Muscle layer of duodenum (tissue), 2 donors: ENCODE measurements around the gene LSAMP.
"Not testable (repeated sequence)": the region's sequence is repeated elsewhere in the genome, so short reads cannot be mapped to it uniquely, and the experiment has no call there.

Experiments used
- H3K27ac ChIP-seq: one replicate; pipeline ENCODE4 v1.7.0; 2013; ENCODE audit warnings: mild to moderate bottlenecking, low read length
- H3K27me3 ChIP-seq: one replicate; pipeline ENCODE4 v1.7.0; 2013; ENCODE audit warnings: low read depth, mild to moderate bottlenecking, control low read depth, low read length
- H3K36me3 ChIP-seq, 2 donors: one replicate each; pipeline ENCODE4 v1.7.0; 2013; ENCODE audit warnings: low read length in 2 of 2, control low read depth in 1 of 2, mild to moderate bottlenecking in 1 of 2; ENCODE audit not compliant: insufficient read depth in 2 of 2, control insufficient read depth in 1 of 2
- H3K4me1 ChIP-seq, 2 donors: one replicate each; pipeline ENCODE4 v1.7.0; 2013; ENCODE audit warnings: low read length in 2 of 2, mild to moderate bottlenecking in 2 of 2, control low read depth in 1 of 2, moderate library complexity in 1 of 2; ENCODE audit not compliant: insufficient read depth in 2 of 2, control insufficient read depth in 1 of 2
- H3K4me3 ChIP-seq, 2 donors: one replicate each; pipeline ENCODE4 v1.7.0; 2013; ENCODE audit warnings: low read length in 2 of 2, low read depth in 1 of 2, mild to moderate bottlenecking in 1 of 2
- H3K9me3 ChIP-seq, 2 donors: one replicate each; pipeline ENCODE4 v1.7.0; 2013; ENCODE audit warnings: low read length in 2 of 2, control low read depth in 1 of 2, mild to moderate bottlenecking in 1 of 2; ENCODE audit not compliant: control insufficient read depth in 1 of 2
- donor health status: healthy.

LSAMP gene

DNA sequence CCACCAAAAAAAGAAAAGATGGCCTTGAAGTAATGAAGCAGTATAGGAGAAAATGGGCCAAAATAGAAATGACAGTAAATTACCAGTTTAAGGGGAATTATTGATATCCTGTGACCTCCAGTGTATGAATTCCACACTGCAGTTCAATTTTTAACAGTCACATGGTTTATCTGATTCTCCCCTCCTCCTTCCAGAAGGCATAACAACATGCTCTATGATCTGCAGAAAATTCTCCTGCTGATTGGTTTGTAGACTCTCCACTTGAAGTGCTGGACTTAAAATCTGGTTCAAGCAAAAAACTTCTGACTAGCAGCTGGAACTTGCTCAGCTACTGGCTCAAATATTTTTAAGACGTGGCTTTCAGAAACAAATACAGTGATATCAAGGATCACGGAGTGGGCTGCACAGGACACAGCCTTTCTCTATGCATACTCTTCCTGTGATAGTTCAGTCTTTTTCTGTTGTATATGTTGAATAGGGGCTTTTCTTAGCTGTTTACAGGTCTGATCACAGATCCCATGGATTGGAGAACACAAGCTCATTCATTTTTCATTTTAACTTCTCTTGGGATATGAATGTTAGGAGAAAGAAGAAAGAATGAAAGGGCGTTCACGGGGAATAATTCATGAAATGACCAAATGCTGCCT is 211.5 kb downstream of the LSAMP start:
- no peak overlapping the region for H3K4me3 ChIP-seq
- H3K36me3 ChIP-seq: no peaks in the 10 kb centered on the region
- H3K9me3 ChIP-seq: no peaks in the 10 kb centered on the region
- H3K4me1 ChIP-seq: peaks cover 0 to 6% of the 10 kb centered on the region in 2 donors
- no peak overlapping the region for H3K27ac ChIP-seq
- no peaks in the 10 kb centered on the region for H3K27me3 ChIP-seq

GRCh38 chr3:116230431-116231020 is 214.8 kb downstream of the LSAMP start:
- Histone ChIP-seq H3K4me1 (peaks cover 0 to 6% of the 10 kb centered on the region in 2 donors), H3K4me3 (no peak overlapping the region), H3K27me3 (no peaks in the 10 kb centered on the region), H3K36me3 (no peaks in the 10 kb centered on the region), H3K27ac (no peak overlapping the region), H3K9me3 (no peaks in the 10 kb centered on the region)

GRCh38 chr3:116226266-116226665 is 219.0 kb downstream of the LSAMP start:
- no peaks in the 10 kb centered on the region for H3K36me3 ChIP-seq
- H3K27ac ChIP-seq: no peak overlapping the region
- H3K4me3 ChIP-seq: no peak overlapping the region
- no peaks in the 10 kb centered on the region for H3K9me3 ChIP-seq
- no peaks in the 10 kb centered on the region for H3K27me3 ChIP-seq
- H3K4me1 ChIP-seq: peaks cover 0 to 6% of the 10 kb centered on the region in 2 donors

DNA sequence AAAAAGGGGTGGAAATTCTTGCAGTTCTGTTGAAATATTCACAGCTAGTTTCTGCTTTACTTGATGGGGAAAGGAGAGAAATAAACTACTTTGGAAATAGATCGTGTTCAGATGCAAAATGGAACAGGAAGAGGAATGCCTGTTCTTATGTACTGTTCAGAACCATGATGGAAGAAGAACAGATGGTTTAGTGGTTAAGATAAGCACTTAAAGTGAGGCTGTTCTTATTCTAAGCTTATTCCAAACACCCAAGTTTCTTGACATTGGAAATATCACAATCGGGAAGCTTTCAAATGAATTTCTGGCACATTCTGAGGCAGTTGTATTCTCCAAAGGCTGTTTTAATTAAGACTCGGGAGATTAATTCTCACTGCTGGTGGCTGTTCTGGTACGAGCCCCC is 228.5 kb downstream of the LSAMP start:
- H3K27me3 ChIP-seq: no peaks in the 10 kb centered on the region
- no peaks in the 10 kb centered on the region for H3K4me1 ChIP-seq
- H3K36me3 ChIP-seq: no peaks in the 10 kb centered on the region
- no peaks in the 10 kb centered on the region for H3K9me3 ChIP-seq
- no peak overlapping the region for H3K27ac ChIP-seq
- no peak overlapping the region for H3K4me3 ChIP-seq

DNA sequence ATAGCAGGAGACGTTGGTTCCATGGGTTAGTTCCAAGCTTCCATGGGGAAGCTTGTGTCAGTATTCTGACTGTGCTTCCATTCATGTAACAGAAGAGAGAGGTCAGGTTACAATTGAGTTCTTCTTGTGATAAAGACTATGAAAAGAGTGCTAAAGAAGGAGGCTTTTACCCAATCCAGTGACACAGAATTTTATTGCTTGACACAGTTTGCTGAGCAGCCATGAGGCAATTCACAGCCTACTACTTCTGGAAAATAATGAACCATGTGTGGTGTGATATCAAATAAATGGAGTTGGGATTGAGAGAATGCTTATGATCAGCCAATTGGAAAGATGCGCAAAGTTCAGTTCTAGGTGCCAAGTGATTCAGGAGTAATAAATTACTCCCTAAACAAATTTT is 233.4 kb downstream of the LSAMP start:
- no peak overlapping the region for H3K27ac ChIP-seq

DNA sequence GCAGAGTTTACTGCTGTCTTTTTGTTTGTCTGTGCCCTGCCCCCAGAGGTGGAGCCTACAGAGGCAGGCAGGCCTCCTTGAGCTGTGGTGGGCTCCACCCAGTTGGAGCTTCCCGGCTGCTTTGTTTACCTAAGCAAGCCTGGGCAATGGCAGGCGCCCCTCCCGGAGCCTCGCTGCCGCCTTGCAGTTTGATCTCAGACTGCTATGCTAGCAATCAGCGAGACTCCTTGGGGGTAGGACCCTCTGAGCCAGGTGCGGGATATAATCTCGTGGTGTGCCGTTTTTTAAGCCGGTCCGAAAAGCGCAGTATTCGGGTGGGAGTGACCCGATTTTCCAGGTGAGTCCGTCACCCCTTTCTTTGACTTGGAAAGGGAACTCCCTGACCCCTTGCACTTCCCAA is 236.5 kb downstream of the LSAMP start:
- H3K36me3 ChIP-seq, H3K9me3 ChIP-seq, H3K4me3 ChIP-seq, H3K27me3 ChIP-seq, H3K4me1 ChIP-seq, H3K27ac ChIP-seq: not testable (repeated sequence)

More for the DNA sequence above, 233.4 kb downstream of the LSAMP start:
- Histone ChIP-seq H3K27me3 (no peaks in the 10 kb centered on the region), H3K4me1 (no peaks in the 10 kb centered on the region), H3K4me3 (no peak overlapping the region), H3K36me3 (no peaks in the 10 kb centered on the region), H3K9me3 (no peaks in the 10 kb centered on the region)

GRCh38 chr3:116200956-116201690 is 244.2 kb downstream of the LSAMP start:
- Histone ChIP-seq H3K4me3 (no peak overlapping the region), H3K4me1 (no peaks in the 10 kb centered on the region), H3K36me3 (no peaks in the 10 kb centered on the region), H3K9me3 (peaks cover 0 to 3% of the 10 kb centered on the region in 2 donors), H3K27me3 (no peaks in the 10 kb centered on the region), H3K27ac (no peak overlapping the region)

- Histone ChIP-seq H3K4me1 (no peaks in the 10 kb centered on the region), H3K27ac (no peak overlapping the region), H3K9me3 (peaks cover 0 to 3% of the 10 kb centered on the region in 2 donors), H3K4me3 (no peak overlapping the region), H3K36me3 (no peaks in the 10 kb centered on the region), H3K27me3 (no peaks in the 10 kb centered on the region)
Measured at GRCh38 chr3:116199063-116199462, 246.2 kb downstream of the LSAMP start.

DNA sequence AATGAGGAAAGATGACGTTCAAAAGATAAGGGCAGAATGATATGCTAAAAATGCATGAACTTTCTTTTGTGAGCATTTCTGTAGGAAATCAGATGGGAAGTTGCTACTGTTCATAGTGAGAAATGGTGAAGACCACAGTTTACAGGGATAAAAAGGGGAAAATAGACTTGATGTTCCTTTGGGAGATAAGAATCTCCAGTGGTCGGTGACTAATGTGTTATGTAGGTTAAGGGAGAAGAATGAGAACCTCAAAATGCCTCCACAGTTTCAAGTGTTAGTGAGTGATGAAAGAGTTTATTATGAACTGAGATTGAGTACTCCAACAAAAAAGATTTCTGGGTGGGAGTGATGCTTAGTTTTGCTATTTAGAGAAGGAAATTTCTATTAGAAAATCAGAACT is 247.2 kb downstream of the LSAMP start:
- Histone ChIP-seq H3K4me1 (no peaks in the 10 kb centered on the region), H3K27me3 (no peaks in the 10 kb centered on the region), H3K9me3 (peaks cover 0 to 3% of the 10 kb centered on the region in 2 donors), H3K27ac (no peak overlapping the region), H3K36me3 (no peaks in the 10 kb centered on the region), H3K4me3 (no peak overlapping the region)

DNA sequence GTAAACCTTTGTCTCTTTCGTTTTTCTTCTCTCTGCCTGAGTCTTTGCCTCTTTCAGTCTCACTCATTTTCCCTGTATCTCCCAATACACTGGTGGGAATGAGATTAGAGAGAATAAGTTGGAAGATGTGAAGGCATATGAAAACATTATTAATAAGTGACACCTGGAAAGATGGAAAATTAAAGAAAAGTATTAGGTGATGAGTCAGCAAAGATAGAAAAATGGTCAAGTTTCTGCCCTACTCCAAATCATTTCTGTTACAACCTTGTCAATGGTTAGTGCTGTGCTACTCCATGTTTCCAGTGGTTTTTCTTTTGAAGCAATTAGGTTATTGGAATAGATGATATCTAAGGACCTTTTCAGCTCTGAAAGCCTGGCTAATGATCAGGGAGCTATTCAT is 252.8 kb downstream of the LSAMP start:
- H3K36me3 ChIP-seq: no peaks in the 10 kb centered on the region
- no peak overlapping the region for H3K27ac ChIP-seq
- no peaks in the 10 kb centered on the region for H3K4me1 ChIP-seq

DNA sequence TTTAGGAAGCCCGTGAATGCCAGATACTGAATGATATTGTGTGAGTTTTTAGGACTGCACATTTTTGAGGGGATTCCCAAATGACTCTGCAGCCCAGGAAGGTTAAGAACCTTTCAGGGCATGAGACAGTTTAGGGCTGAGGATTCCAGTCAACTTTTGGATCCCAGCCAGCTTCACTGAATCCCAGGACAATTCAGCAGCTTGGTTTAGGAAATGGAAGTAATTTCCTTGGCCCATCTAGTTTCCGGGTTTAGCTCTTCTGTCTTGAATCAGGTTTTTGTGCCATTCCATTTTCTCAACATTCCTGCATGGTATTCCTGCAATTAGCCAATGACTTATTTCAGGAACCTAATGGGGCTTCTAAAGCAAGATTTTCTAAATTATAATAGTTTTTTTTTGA is 253.9 kb downstream of the LSAMP start:
- Histone ChIP-seq H3K36me3 (no peaks in the 10 kb centered on the region), H3K4me3 (no peak overlapping the region), H3K4me1 (no peaks in the 10 kb centered on the region), H3K9me3 (peaks cover 3 to 7% of the 10 kb centered on the region in 2 donors), H3K27ac (no peak overlapping the region), H3K27me3 (no peaks in the 10 kb centered on the region)

More for the DNA sequence above, 252.8 kb downstream of the LSAMP start:
- no peak overlapping the region for H3K4me3 ChIP-seq
- H3K9me3 ChIP-seq: peaks cover 3 to 7% of the 10 kb centered on the region in 2 donors
- no peaks in the 10 kb centered on the region for H3K27me3 ChIP-seq
